Stimulated activated CD8-positive, alpha-beta memory T cell treated with anti-CD3 and anti-CD28 coated beads, Interleukin-15, amount 100 ng/mL, for 24 hours (primary cell): ENCODE results near the gene RPS6KA1.
"Not testable (repeated sequence)": the region's sequence is repeated elsewhere in the genome, so short reads cannot be mapped to it uniquely, and the experiment has no call there.

Experiments
- DNase-seq: peaks from one replicate; pipeline ENCODE4 v3.0.0-alpha.2; 2020; ENCODE audit warnings: low read depth

Gene RPS6KA1

DNA sequence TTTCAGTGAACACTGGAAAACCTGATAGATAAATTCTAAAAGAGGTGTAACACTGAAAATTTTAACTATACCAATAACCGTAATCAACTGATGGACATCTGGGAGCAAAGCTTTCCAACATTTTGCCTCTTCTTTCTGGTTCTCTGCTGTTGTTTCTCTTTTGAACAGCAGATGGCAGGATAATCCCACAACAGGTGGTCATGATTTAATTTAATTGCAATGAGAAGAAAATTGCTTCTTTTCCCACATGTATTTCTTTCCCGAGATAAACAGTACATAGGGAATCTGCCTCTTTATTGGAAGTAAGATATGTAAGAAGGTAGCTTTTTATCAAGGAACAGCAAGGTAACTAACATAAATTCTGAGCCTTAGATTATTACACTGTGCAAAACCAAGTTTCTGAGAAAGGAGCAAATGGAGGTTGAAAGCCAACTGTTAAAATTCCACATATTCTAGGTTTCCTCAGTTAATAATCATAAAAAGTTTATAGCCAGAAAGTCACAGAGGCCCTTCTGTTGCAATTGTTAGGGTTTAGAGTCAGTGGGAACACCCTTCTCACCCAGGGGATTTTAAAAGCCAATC, 72.9 kb downstream of the RPS6KA1 start:
- DNase-seq = no peak

DNA sequence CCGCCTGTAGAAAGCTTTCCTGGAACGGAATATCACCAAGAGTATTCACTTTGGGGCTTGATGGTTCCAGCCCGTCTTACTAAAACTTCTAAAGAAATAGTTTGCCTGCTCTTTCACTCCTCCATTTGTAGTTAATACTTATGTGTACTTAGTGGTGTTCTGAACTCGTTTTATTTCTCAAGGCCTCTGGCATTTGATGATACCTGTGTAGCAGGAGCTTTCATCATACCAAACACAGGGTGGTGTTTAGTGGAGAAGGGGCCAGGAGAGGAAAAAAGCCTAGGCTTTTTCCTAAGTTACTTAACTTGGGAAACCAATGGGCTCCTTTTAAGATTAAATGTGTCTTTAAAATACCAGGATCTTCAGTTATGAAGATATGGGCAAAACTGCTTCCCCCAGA, 74.3 kb downstream of the RPS6KA1 start:
- no peak for DNase-seq

DNA sequence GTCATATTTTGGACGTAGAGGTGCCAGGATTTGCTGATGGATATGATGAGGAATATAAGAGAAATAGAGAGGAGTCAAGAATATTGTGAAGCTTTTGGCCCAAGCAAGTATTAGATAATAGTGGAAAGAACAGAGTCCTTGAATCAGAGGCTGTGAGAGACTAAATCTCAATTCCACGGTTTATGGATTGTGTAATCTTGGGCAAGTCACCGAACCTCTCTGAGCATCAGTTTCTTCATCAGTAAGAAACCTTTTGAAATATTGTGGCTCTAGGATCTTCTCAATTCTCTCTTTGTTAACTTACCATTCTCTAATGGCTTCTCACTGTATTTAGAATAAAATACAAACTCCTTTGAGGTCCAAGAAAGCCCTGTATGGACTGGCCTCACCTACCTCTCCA, 77.6 kb downstream of the RPS6KA1 start:
- DNase-seq = no peak

DNA sequence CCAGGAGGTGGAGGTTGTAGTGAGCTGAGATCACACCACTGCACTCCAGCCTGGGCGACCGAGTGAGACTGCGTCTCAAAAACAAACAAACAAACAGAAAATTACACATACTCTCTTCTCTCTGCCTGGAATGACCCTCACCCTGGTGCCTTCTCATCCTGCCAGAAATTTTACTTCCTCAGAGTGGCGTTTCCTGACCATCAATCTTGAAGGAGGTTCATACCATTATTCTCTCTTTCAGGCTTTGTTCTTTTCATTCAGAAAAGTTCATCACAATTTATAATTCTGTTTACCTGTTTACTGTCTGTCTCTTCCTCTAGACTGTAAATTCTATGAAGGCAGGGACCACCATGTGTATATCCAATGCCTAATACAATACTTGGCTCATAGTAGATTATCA, 79.3 kb downstream of the RPS6KA1 start:
- DNase-seq = no peak

DNA sequence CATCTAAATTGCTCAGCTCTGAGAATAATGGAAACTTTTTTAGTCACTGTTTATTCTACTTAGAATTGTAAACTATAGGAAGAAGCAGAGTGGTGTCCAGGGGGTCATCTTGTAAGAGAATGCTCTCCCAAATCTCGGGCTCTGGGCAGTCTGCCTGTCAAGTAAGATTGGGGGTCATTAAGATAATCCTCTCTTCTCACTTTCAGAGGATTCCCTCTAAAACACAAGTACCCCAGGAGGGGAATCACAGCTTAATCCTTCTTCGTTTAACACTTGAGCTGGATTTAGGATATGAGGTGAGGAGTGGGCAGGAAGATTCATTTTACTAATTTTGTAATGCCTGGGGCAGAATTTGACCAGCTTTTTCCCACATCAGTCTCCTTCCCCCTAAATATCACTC, 81.2 kb downstream of the RPS6KA1 start:
- no peak for DNase-seq

DNA sequence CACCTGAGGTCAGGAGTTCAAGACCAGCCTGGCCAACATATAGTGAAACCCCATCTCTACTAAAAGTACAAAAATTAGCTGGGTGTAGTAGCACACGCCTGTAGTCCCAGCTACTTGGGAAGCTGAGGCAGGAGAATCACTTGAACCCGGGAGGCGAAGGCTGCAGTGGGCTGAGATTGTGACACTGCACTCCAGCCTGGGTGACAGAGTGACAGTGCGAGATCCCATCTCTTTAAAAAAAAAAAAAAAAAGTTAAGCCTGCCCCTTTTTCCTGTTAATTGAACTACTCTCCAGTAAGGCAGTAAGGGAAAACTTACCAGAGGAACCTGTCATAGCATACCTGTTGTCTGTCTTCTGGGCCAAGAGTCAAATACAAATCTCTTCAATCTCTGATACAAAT, 83.1 kb downstream of the RPS6KA1 start:
- DNase-seq = not testable (repeated sequence)

DNA sequence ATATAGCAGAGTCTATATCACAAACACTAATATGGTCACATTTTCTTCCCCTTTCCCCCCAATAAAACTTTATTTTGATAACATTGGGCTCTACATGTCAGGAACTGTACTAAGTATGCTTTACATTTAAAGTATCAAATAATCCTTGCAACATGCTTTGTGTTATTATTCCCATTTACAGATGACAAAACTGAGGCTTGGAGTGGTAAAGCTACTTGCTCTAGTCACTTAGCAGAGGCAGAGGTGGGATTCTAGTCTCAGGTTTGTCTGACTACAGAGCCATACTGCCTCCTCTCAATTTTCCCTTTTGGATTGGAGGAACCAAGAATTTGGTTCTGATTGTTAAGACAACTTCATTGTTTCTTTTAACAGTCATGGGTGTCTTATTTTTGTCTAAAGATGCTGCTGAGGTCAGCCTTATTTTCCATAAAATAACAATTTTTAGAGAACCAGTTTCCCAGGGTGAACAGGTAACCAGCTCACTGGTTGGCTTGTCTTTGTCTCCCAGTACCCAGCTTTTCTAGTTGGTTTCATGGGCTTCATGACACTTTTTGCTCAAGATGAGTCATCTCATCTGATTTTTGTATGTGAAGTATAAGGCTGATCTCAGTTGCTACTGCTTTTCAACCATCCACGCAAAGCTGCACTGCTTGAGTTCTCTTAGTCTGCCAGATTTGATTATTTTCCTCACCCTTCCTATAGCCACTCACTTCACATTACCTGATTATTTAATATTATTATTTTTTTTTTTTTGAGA, 85.3 kb downstream of the RPS6KA1 start:
- DNase-seq = no peak

DNA sequence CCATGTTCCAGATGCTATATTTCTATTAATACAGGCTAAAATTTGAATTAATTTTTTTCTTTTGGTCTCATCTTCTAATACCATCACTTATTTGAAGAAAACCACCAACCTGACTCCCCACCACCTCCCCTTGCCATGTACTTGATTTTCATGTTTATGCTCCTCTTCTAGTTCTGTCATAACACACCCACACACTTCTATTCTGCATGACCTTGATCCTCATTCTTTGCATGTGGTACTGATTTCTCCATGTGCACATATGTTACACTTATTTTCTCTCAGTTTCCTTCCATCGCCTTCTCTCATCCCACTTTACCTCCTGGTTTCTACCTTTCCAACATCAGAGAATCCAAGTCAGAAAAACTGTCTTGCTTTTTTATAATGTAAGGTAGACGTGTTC, 87.3 kb downstream of the RPS6KA1 start:
- no peak for DNase-seq

DNA sequence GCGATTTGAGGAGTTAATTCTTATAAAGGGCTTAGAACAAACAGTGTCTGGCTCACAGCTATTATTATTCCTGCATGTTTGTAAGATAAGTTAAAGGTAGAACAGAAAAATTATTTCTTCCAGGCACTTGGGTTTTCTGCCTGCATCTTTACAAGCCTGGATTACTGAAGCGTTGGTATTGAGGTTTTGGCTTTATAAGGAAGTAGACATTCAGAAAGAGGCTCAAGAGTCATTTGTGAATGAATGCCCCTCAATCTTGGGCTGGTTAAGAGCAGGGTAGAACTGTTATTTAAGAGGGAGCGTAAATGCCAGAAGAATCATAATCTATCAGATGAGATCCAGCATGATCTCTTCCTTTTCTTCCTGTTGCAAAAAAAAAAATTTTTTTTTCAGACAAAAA, 89.0 kb downstream of the RPS6KA1 start:
- DNase-seq = no peak
